ENCODE measurements around the gene CR1L. TPM values are rescaled to one million over a fixed set of nuclear protein-coding genes. Genes with fewer than 3 reads are reported as not detected.

Gene CR1L
- total and polyA plus RNA-seq, 2 of the 8 experiments (the other 6 are each of a cell fraction or from before 2014, with no cell fraction given), result 0.39 TPM; not detected in 1

DNA sequence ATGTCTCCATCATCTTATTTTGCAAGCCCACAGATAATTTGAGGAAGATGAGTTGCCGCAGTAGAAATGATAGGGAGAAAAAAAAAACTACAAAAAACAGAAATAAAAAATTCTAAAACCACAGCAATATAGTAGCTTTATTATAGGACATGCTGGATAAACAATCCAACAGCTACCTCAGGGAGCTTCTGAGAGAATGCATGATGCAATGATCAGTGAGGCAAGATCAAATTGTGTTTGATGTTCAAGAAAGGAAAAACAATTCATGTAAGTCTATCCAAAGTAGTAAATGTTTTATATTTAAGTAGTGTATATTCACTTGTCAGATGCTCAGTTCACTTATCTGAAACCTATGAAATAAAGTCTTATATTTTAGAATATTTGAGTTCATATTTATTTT, 6.7 kb downstream of the CR1L start:
- no peak overlapping the region for H2BK20ac ChIP-seq (ENCODE audit: low read length)
- FAIRE-seq (no peak), DNase-seq (ENCODE audit: low read depth in 1 of 2, low spot score in 2 of 2) (no peak)
- H3K4me3 ChIP-seq (ENCODE audit: extremely low read depth in 1 of 4, insufficient read depth in 2 of 4, low read depth in 3 of 4, low read length in 4 of 4), result no peak overlapping the region
- H3K79me2 ChIP-seq (ENCODE audit: control insufficient read depth in 1 of 2, insufficient read depth in 2 of 2, low read length in 2 of 2), result no peaks in the 10 kb centered on the region
- no peak overlapping the region for H2BK15ac ChIP-seq (ENCODE audit: low read length)
- H3K23me2 ChIP-seq (ENCODE audit: low read depth, low read length), result no peaks in the 10 kb centered on the region
- no peak overlapping the region for H4K8ac ChIP-seq (ENCODE audit: extremely low read depth, insufficient read depth, low read length)
- H3K27ac ChIP-seq (ENCODE audit: low read depth, low read length), result no peak overlapping the region
- no peak overlapping the region for H3K14ac ChIP-seq (ENCODE audit: insufficient read length)
- H3K18ac ChIP-seq (ENCODE audit: extremely low read depth, low read length), result no peak overlapping the region
- no peak overlapping the region for H3K23ac ChIP-seq (ENCODE audit: insufficient read length)
- ChIA-PET CTCF (ENCODE audit: partially characterized antibody) (interaction anchor here (0.6 to 3.2 kb wide), 3 partner anchors 8 to 40 kb away, joined by 3 to 9 read pairs (median 4); no protein-coding TSS in a partner anchor), POLR2A (ENCODE audit: partially characterized antibody) (no interaction called here)
- H2BK12ac ChIP-seq (ENCODE audit: low read depth, low read length), result no peak overlapping the region
- 93% methylated on average over 1 of the region's 1 CpG; no CpG with 5 or more reads in 1 of the 2 experiments for WGBS, 2 experiments (ENCODE audit: extremely low coverage in 1 of 2, insufficient coverage in 1 of 2, insufficient read length in 1 of 2, insufficient replicate concordance in 2 of 2, low coverage in 1 of 2, low lambda C conversion rate in 2 of 2, missing lambda C conversion rate in 1 of 2)
- H4K5ac ChIP-seq (ENCODE audit: insufficient read length, low read depth, low read length), result no peak overlapping the region
- no peaks in the 10 kb centered on the region for H3K4me1 ChIP-seq (replicated peaks in 1 of 4; ENCODE audit: control insufficient read depth in 3 of 4, insufficient read depth in 4 of 4, low read length in 3 of 4)
- no peaks in the 10 kb centered on the region for H3K27me3 ChIP-seq (replicated peaks in 1 of 4; ENCODE audit: control insufficient read depth in 3 of 4, extremely low read depth in 1 of 4, insufficient read depth in 3 of 4, low read length in 3 of 4)
- H3K36me3 ChIP-seq (ENCODE audit: control insufficient read depth in 2 of 4, insufficient read depth in 4 of 4, low read length in 3 of 4), result no peaks in the 10 kb centered on the region
- H2BK120ac ChIP-seq (replicated peaks; ENCODE audit: low read depth, low read length), result no peak overlapping the region
- H2AFZ ChIP-seq (ENCODE audit: low read length), result no peak overlapping the region
- H4K20me1 ChIP-seq (replicated peaks in 1 of 2; ENCODE audit: control insufficient read depth in 1 of 2, insufficient read depth in 2 of 2, low read length in 2 of 2), result no peaks in the 10 kb centered on the region
- H3K9ac ChIP-seq (replicated peaks in 1 of 4; ENCODE audit: extremely low read depth in 1 of 4, low read depth in 3 of 4, low read length in 3 of 4), result no peak overlapping the region
- H4K91ac ChIP-seq (replicated peaks; ENCODE audit: insufficient read length, low read length), result no peak overlapping the region
- H2BK5ac ChIP-seq (ENCODE audit: low read depth, low read length), result no peak overlapping the region
- H2AK5ac ChIP-seq (ENCODE audit: low read depth, low read length), result no peak overlapping the region
- no peak overlapping the region for H3K4me2 ChIP-seq (ENCODE audit: insufficient read depth in 1 of 2, low read depth in 2 of 2, low read length in 2 of 2)
- no peaks in the 10 kb centered on the region for H3K79me1 ChIP-seq (ENCODE audit: low read depth, low read length)
- no peaks in the 10 kb centered on the region; a peak in 1 of 4 replicates for H3K9me3 ChIP-seq (ENCODE audit: insufficient read depth in 2 of 2, low read depth in 1 of 2, low read length in 1 of 2)
- no peak overlapping the region for H3K4ac ChIP-seq (replicated peaks; ENCODE audit: insufficient read length, low read depth, low read length)
- no peak overlapping the region for H3K56ac ChIP-seq (replicated peaks; ENCODE audit: insufficient read length, low read depth, low read length)
- TF ChIP-seq RNF2 (IDR thresholded peaks at IDR 0.05; ENCODE audit: borderline replicate concordance, low read depth, low read length, missing control alignments, poor library complexity, severe bottlenecking) (no peak), EP300 (IDR thresholded peaks at IDR 0.05; ENCODE audit: borderline replicate concordance in 1 of 2, low read depth in 2 of 2, low read length in 2 of 2) (no peak), CHD2 (IDR thresholded peaks at IDR 0.05; ENCODE audit: low read length) (no peak)
